ENCODE measurements around the gene TAAR1. TPM values are rescaled to one million over a fixed set of nuclear protein-coding genes. Genes with fewer than 3 reads are reported as not detected.

TAAR1 gene
- total RNA-seq, 1 experiment from 2014 or later, result not detected

DNA sequence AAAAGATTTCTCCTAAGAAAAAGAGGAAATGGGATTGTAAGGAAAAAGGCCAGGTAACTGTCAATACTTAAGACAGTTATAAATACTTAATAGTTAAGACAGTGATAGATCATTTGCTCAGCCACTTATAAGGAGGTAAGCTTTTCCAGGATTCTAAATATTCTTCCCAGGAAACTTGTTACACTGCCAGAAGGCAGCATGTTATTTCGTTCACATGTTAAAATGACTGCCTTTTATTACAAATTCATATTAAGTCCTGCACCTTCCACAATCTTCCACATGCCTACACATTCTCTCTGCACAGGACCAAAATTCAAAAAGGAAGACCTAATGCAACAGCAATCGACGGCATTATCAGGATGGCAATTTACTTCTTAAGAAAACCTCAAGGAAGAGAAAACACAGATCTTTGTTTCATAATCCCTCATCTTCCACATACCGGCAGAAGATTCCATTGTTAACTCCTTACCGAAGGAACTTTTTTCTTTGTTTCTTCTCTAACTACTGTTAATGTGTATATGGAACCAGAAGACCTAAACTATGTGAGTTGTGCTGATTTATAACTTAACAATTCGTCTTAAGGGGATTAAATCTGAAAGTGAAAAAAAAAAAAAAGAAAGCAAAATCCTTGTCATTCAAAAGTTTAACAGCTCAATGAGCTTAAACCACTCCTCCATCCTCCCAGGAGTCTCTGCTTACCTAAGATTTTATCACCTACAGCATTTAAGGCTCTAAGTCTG, 35.7 kb downstream of the TAAR1 start:
- Histone ChIP-seq H4K20me1 (ENCODE audit: insufficient read depth) (no peaks in the 10 kb centered on the region), H3K9me3 (ENCODE audit: insufficient read depth, low read depth) (no peaks in the 10 kb centered on the region), H3K4me1 (replicated peaks; ENCODE audit: insufficient read depth) (no peaks in the 10 kb centered on the region), H3K27me3 (ENCODE audit: insufficient read depth, low read depth) (no peaks in the 10 kb centered on the region), H3K36me3 (ENCODE audit: low read depth) (no peaks in the 10 kb centered on the region), H2AFZ (peak overlapping the region; percentile 21; the same call in 1 of the 2 replicates), H3K9me2 (ENCODE audit: insufficient read depth) (no peaks in the 10 kb centered on the region), H3K79me2 (ENCODE audit: low read depth) (no peaks in the 10 kb centered on the region), H3F3A (ENCODE audit: insufficient read depth, low read depth) (no peaks in the 10 kb centered on the region), H3K4me2 (no peak overlapping the region), H3K27ac (no peak overlapping the region), H3K4me3 (no peak overlapping the region)
- intact Hi-C loops (cut with micrococcal nuclease; ENCODE audit: unreplicated experiment), result no loop called here
- ChIA-PET POLR2A (ENCODE audit: unreplicated experiment) (no interaction called here), CTCF (no interaction called here)
- BruUV-seq (replicated peaks), result no TSS peak
- DNase-seq, result no peak
- TF ChIP-seq, protein P1, sequence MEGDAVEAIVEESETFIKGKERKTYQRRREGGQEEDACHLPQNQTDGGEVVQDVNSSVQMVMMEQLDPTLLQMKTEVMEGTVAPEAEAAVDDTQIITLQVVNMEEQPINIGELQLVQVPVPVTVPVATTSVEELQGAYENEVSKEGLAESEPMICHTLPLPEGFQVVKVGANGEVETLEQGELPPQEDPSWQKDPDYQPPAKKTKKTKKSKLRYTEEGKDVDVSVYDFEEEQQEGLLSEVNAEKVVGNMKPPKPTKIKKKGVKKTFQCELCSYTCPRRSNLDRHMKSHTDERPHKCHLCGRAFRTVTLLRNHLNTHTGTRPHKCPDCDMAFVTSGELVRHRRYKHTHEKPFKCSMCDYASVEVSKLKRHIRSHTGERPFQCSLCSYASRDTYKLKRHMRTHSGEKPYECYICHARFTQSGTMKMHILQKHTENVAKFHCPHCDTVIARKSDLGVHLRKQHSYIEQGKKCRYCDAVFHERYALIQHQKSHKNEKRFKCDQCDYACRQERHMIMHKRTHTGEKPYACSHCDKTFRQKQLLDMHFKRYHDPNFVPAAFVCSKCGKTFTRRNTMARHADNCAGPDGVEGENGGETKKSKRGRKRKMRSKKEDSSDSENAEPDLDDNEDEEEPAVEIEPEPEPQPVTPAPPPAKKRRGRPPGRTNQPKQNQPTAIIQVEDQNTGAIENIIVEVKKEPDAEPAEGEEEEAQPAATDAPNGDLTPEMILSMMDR (conservative IDR thresholded peaks at IDR 0.05), result no peak
- TF ChIP-seq EZH2 (IDR thresholded peaks at IDR 0.05; ENCODE audit: low read depth), result no peak

DNA sequence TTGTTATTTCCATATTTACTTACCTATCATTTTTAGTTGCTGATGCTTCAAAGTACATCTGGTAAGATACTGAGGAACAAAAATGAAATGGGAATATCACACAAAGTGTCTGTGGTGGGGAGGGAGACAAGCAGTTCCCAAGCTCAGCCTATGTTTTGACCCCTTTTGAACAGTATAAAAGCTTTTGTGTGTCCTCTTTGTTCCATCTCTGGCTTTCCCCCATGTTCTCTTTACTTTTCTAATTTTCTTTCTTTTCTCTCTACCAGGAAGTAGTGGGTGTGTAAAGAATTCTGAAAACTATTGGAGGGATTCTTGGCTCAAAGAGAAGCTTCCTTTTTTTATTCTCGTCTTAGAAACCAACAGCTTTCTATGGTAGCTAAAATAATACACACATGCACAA, 42.3 kb downstream of the TAAR1 start:
- no peak for DNase-seq
- intact Hi-C loops (cut with micrococcal nuclease; ENCODE audit: unreplicated experiment), result no loop called here
- H2AFZ ChIP-seq, result no peak overlapping the region; the same call in 1 of the 2 replicates

DNA sequence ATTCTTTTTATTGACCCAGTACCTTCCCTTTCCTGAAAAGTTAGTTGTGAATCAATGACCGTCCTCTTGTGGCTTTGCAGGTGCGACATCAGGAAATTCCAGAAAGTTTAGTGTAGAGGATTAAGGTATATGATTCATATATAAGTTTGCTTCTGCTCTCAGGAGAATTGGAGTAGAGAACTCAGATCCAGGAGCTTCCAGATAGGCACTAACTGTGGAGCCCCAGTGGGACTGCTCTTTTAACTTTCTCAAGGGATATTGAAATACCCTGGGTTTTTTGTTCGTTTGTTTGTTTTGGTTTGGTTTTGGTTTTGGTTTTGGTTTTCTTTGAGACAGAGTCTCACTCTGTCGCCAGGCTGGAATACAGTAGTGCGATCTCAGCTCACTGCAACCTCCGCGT, 44.4 kb downstream of the TAAR1 start:
- DNase-seq, result peak; percentile 17 to 90
- H3K27ac ChIP-seq, result peak overlapping the region; percentile 58

More for the DNA sequence above, 42.3 kb downstream of the TAAR1 start:
- Histone ChIP-seq H3K4me1 (replicated peaks; ENCODE audit: insufficient read depth) (peaks cover 22% of the 10 kb centered on the region), H4K20me1 (ENCODE audit: insufficient read depth) (no peaks in the 10 kb centered on the region), H3K27ac (no peak overlapping the region), H3K27me3 (ENCODE audit: insufficient read depth, low read depth) (no peaks in the 10 kb centered on the region), H3K4me3 (no peak overlapping the region), H3K4me2 (no peak overlapping the region), H3K36me3 (ENCODE audit: low read depth) (no peaks in the 10 kb centered on the region), H3K79me2 (ENCODE audit: low read depth) (no peaks in the 10 kb centered on the region), H3K9me3 (ENCODE audit: insufficient read depth, low read depth) (0 out of 2 replicates have a peak, but pooled peaks cover 6% of the 10 kb centered on the region), H3F3A (ENCODE audit: insufficient read depth, low read depth) (peaks cover 7% of the 10 kb centered on the region; the same call in 1 of the 2 replicates), H3K9me2 (ENCODE audit: insufficient read depth) (no peaks in the 10 kb centered on the region)
- ChIA-PET CTCF (no interaction called here), POLR2A (ENCODE audit: unreplicated experiment) (interaction anchor here (0.7 kb wide), 1 partner anchor 97 kb away, joined by 3 read pairs; no protein-coding TSS in a partner anchor)
- BruUV-seq (replicated peaks), result no TSS peak
- no peak for TF ChIP-seq EZH2 (IDR thresholded peaks at IDR 0.05; ENCODE audit: low read depth)
- TF ChIP-seq, protein P1 (conservative IDR thresholded peaks at IDR 0.05), result no peak

More for the DNA sequence above, 44.4 kb downstream of the TAAR1 start:
- Histone ChIP-seq H3K4me1 (replicated peaks; ENCODE audit: insufficient read depth) (peaks cover 22% of the 10 kb centered on the region), H2AFZ (peak overlapping the region; percentile 45), H3K27me3 (ENCODE audit: insufficient read depth, low read depth) (no peaks in the 10 kb centered on the region), H3K4me2 (peak overlapping the region; percentile 54), H3K9me3 (ENCODE audit: insufficient read depth, low read depth) (0 out of 2 replicates have a peak, but pooled peaks cover 6% of the 10 kb centered on the region), H3K36me3 (ENCODE audit: low read depth) (no peaks in the 10 kb centered on the region), H4K20me1 (ENCODE audit: insufficient read depth) (no peaks in the 10 kb centered on the region), H3K4me3 (peak overlapping the region; percentile 25), H3F3A (ENCODE audit: insufficient read depth, low read depth) (peaks cover 7% of the 10 kb centered on the region; the same call in 1 of the 2 replicates), H3K79me2 (ENCODE audit: low read depth) (no peaks in the 10 kb centered on the region), H3K9me2 (ENCODE audit: insufficient read depth) (no peaks in the 10 kb centered on the region)
- POLR2A ChIA-PET (ENCODE audit: unreplicated experiment), result no interaction called here
- CTCF ChIA-PET, result interaction anchor here (0.6 kb wide), 1 partner anchor 168 kb away, joined by 7 read pairs; no protein-coding TSS in a partner anchor
- no peak for TF ChIP-seq EZH2 (IDR thresholded peaks at IDR 0.05; ENCODE audit: low read depth)
- TF ChIP-seq, protein P1 (conservative IDR thresholded peaks at IDR 0.05), result no peak
- intact Hi-C loops (cut with micrococcal nuclease; ENCODE audit: unreplicated experiment), result no loop called here
- BruUV-seq (replicated peaks), result no TSS peak

Measured in PC-9 (cell line).